GM12878 (cell line): Measurements from ENCODE around the gene GRIK3. TPM values are rescaled to one million over a fixed set of nuclear protein-coding genes. Genes with fewer than 3 reads are reported as not detected.

Experiments used
- ATAC-seq: fragments of 200-7000 bp; cut with Tn5 transposase; 3 replicates; pipeline ENCODE4 v1.9.1; 2020; ENCODE audit warnings: mild to moderate bottlenecking, moderate library complexity
- BruUV-seq: library from RNA; stranded (reverse); fragments of 400-500 nt; replicated peaks from 2 replicates; lab custom pipeline; 2021; lab: Mats Ljungman, UMichigan
- CTCF ChIA-PET: fragments of 300-600 bp; sonication (Branson Sonifier 250); formaldehyde crosslinking; extraction: SDS; loops from one replicate; lab custom pipeline; 2021; ENCODE audit warnings: inconsistent platforms; lab: Yijun Ruan, JAX
- POLR2A ChIA-PET: fragments of 350-600 bp; formaldehyde crosslinking; extraction: SDS; loops from one replicate; lab custom pipeline; 2021; ENCODE audit warnings: inconsistent platforms; lab: Charles Lee
- RAD21 ChIA-PET: fragments of 300-600 bp; sonication (Branson Sonifier 250); formaldehyde crosslinking; loops from one replicate; lab custom pipeline; 2023; ENCODE audit warnings: antibody characterized with exemption; ENCODE audit not compliant: unreplicated experiment; lab: Charles Lee
- SMC1A ChIA-PET: fragments of 300-600 bp; sonication (Branson Sonifier 250); formaldehyde crosslinking; loops from one replicate; lab custom pipeline; 2023; ENCODE audit not compliant: unreplicated experiment, uncharacterized antibody; lab: Charles Lee
- DNase-seq: peaks from one replicate; pipeline ENCODE4 v3.0.0-alpha.2; 2011; ENCODE audit warnings: low read depth, low spot score
- FAIRE-seq: peaks from 3 replicates; lab custom pipeline; 2011; peaks lifted over from hg19 to GRCh38; lab: Jason Lieb, UNC
- H2AFZ ChIP-seq: 2 replicates; pipeline ENCODE4 v1.6.0; 2011; ENCODE audit warnings: low read depth, low read length, control low read depth; ENCODE audit not compliant: control insufficient read depth
- H3K27ac ChIP-seq: 2 replicates; pipeline ENCODE4 v1.5.1; 2011; ENCODE audit warnings: control low read depth; ENCODE audit not compliant: control insufficient read depth, insufficient read depth
- H3K27me3 ChIP-seq, 2 experiments: replicated peaks in 1 of 2; 2 replicates each; pipeline versions ENCODE4 v1.6.0 to v1.6.1; 2011; ENCODE audit warnings: low read length in 1 of 2; ENCODE audit not compliant: control insufficient read depth in 2 of 2, insufficient read depth in 2 of 2
- H3K36me3 ChIP-seq, 2 experiments: 2 replicates each; pipeline ENCODE4 v1.5.1; 2011; ENCODE audit warnings: low read length in 1 of 2; ENCODE audit not compliant: control insufficient read depth in 2 of 2, insufficient read depth in 2 of 2
- H3K4me1 ChIP-seq: 2 replicates; pipeline ENCODE4 v1.6.1; 2011; ENCODE audit warnings: mild to moderate bottlenecking, low read length, moderate library complexity, mixed read lengths; ENCODE audit not compliant: control insufficient read depth, insufficient read depth
- H3K4me2 ChIP-seq: 2 replicates; pipeline ENCODE4 v1.6.0; 2011; ENCODE audit warnings: control low read depth; ENCODE audit not compliant: control insufficient read depth, insufficient read depth
- H3K4me3 ChIP-seq: fragments of 200-600 bp; sonication (generic); 2 replicates; pipeline ENCODE4 v1.5.1; 2016
- H3K79me2 ChIP-seq: 2 replicates; pipeline ENCODE4 v1.6.0; 2011; ENCODE audit warnings: low read length; ENCODE audit not compliant: control insufficient read depth, insufficient read depth
- H3K9ac ChIP-seq: 2 replicates; pipeline ENCODE4 v1.8.0; 2011; ENCODE audit warnings: low read length, control low read depth, mixed read lengths; ENCODE audit not compliant: control insufficient read depth, insufficient read depth
- H3K9me3 ChIP-seq: replicated peaks from 3 replicates; pipeline ENCODE4 v1.5.1; 2011; ENCODE audit warnings: mild to moderate bottlenecking, low read length; ENCODE audit not compliant: control insufficient read depth, insufficient read depth
- H4K20me1 ChIP-seq: 2 replicates; pipeline ENCODE4 v1.6.0; 2011; ENCODE audit not compliant: control insufficient read depth, insufficient read depth
- FOXM1 ChIP-seq: IDR thresholded peaks from 2 replicates; pipeline ENCODE4 v1.6.1; 2012; ENCODE audit warnings: low read depth, mild to moderate bottlenecking, inconsistent platforms, low read length, moderate library complexity
- IKZF2 ChIP-seq, 2 experiments: fragments of 450-650 bp; IDR thresholded peaks; 2 replicates each; pipeline ENCODE4 v1.6.1; 2017; ENCODE audit warnings: mild to moderate bottlenecking in 2 of 2, moderate library complexity in 2 of 2
- IRF4 ChIP-seq: IDR thresholded peaks from 2 replicates; pipeline ENCODE4 v1.6.1; 2011; ENCODE audit warnings: low read depth, low read length
- KDM1A ChIP-seq: fragments of 200-600 bp; sonication (generic); IDR thresholded peaks from 2 replicates; pipeline ENCODE4 v1.6.1; 2016; ENCODE audit warnings: borderline replicate concordance
- KLF5 ChIP-seq: fragments of 450-650 bp; IDR thresholded peaks from 2 replicates; pipeline ENCODE4 v1.6.1; 2014; ENCODE audit warnings: mild to moderate bottlenecking; ENCODE audit not compliant: partially characterized antibody
- MYB ChIP-seq: fragments of 150-350 bp; IDR thresholded peaks from 2 replicates; pipeline ENCODE4 v1.6.1; 2014; ENCODE audit warnings: mild to moderate bottlenecking, low read depth, low read length, borderline replicate concordance
- MYC ChIP-seq: IDR thresholded peaks from 2 replicates; pipeline ENCODE4 v1.6.1; 2011; ENCODE audit warnings: mild to moderate bottlenecking, low read length, moderate library complexity, inconsistent platforms; ENCODE audit not compliant: insufficient read depth, insufficient replicate concordance, insufficient read length, severe bottlenecking
- NBN ChIP-seq: fragments of 450-650 bp; IDR thresholded peaks from 2 replicates; pipeline ENCODE4 v1.6.1; 2016
- NR2C2 ChIP-seq: IDR thresholded peaks from 2 replicates; pipeline ENCODE4 v1.6.1; 2011; ENCODE audit warnings: borderline replicate concordance, low read depth; ENCODE audit not compliant: control insufficient read depth, insufficient read length
- NR2F1 ChIP-seq: fragments of 450-650 bp; conservative IDR thresholded peaks from 2 replicates; pipeline ENCODE4 v1.6.1; 2017; ENCODE audit warnings: mild to moderate bottlenecking
- POLR2AphosphoS2 ChIP-seq: IDR thresholded peaks from 2 replicates; pipeline ENCODE4 v1.6.1; 2011; ENCODE audit warnings: low read depth, mild to moderate bottlenecking, low read length, improper control_type of control experiment, moderate library complexity
- ZNF207 ChIP-seq: fragments of 450-650 bp; IDR thresholded peaks from 2 replicates; pipeline ENCODE4 v1.6.1; 2014; ENCODE audit warnings: antibody characterized with exemption, mild to moderate bottlenecking, borderline replicate concordance
- WGBS: methylation state at CpG from one replicate; pipeline ENCODE4 v1.1.6; 2016; ENCODE audit warnings: low lambda C conversion rate; ENCODE audit not compliant: insufficient replicate concordance, insufficient coverage; ENCODE audit errors: missing lambda C conversion rate; 5-methylcytosine and 5-hydroxymethylcytosine counted together
- in situ Hi-C: fragments of 300-500 bp; cut with MboI; formaldehyde crosslinking; loops from 9 replicates; pipeline ENCODE4 v1.14.3; 2018; ENCODE audit warnings: mixed read lengths
- intact Hi-C: fragments of 100-400 bp; cut with micrococcal nuclease; formaldehyde crosslinking; loops from one replicate; pipeline ENCODE4 v1.14.2; 2022; ENCODE audit not compliant: unreplicated experiment
- polyA plus RNA-seq, 11 experiments: library from polyadenylated mRNA; depleted of rRNA in 4 of 11; unstranded in 6 of 11; stranded (reverse) in 5 of 11; fragments of >200 nt; fragmentation: Nextera tagmentation in 4 of 11; fragmentation: Illumina TruSeq in 1 of 11; extraction: Ambion mirVana in 4 of 11; extraction: Trizol in 1 of 11; gene quantifications; 1 replicate in 1 of 11; 2 replicates in 10 of 11; pipeline versions ENCODE4 v1.2.1 to v1.2.3, GENCODE V29; 2011 to 2016; ENCODE audit warnings: inconsistent platforms in 2 of 11, missing spikeins in 2 of 11, low read depth in 1 of 11
- total RNA-seq, 4 experiments: library from RNA; depleted of rRNA in 3 of 4; stranded (reverse); fragments of >200 nt in 3 of 4; fragmentation: Illumina TruSeq in 1 of 4; extraction: Trizol in 1 of 4; gene quantifications; 2 replicates each; pipeline versions ENCODE4 v1.2.1 to v1.2.3, GENCODE V29; 2013 to 2021
- TF ChIP-seq, protein P1 (sequence below): IDR thresholded peaks from 2 replicates; pipeline ENCODE4 v1.6.1; 2012; ENCODE audit warnings: low read depth, low read length, improper control_type of control experiment
- TF ChIP-seq, protein P2 (sequence below): IDR thresholded peaks from 2 replicates; pipeline ENCODE4 v1.6.1; 2011; ENCODE audit warnings: low read depth, mild to moderate bottlenecking, low read length, moderate library complexity, borderline replicate concordance; ENCODE audit errors: extremely low read depth
- TF ChIP-seq, protein P3 (sequence below): fragments of 450-650 bp; IDR thresholded peaks from 2 replicates; pipeline ENCODE4 v1.6.1; 2017; ENCODE audit warnings: mild to moderate bottlenecking, moderate library complexity

Gene GRIK3
- total and polyA plus RNA-seq, 10 of the 15 experiments (the other 5 are each of a cell fraction or from before 2014, with no cell fraction given) = not detected

DNA sequence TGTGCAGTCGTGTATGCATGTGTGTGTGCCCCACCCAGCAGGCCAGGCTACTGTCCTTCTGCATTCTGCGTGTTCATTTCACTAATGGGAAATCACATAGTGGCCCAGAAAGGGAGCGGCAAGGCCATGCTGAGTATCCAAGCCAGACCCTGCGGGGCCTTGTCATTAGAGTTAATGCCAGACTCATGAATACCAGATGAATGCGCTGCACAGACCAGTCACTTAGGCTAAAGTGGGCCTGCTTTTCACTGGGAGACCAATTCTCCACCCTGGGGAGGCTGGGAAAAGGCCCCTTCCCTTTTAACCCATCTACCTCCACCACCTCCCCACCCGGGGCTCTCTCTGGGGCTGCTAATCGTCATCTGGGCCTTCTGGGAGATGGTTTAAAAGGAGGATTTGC lies 17.0 kb upstream of the GRIK3 start:
- ChIA-PET CTCF (no interaction called here), SMC1A (no interaction called here), POLR2A (no interaction called here), RAD21 (no interaction called here)
- H3K4me1 ChIP-seq = no peaks in the 10 kb centered on the region
- in situ Hi-C loops (no loop called here), intact Hi-C loops (no loop called here)
- H3K4me2 ChIP-seq = no peak overlapping the region
- TF ChIP-seq POLR2AphosphoS2 (no peak), NBN (no peak)
- H3K9ac ChIP-seq = no peak overlapping the region
- FAIRE-seq (no peak), DNase-seq (no peak), ATAC-seq (no peak)
- no TSS peak for BruUV-seq
- 17% methylated on average over 7 of the region's 7 CpGs for WGBS
- H3K4me3 ChIP-seq = no peak overlapping the region
- H4K20me1 ChIP-seq = no peaks in the 10 kb centered on the region
- no peak overlapping the region for H3K27ac ChIP-seq
- no peaks in the 10 kb centered on the region for H3K36me3 ChIP-seq
- H3K9me3 ChIP-seq = no peaks in the 10 kb centered on the region
- no peaks in the 10 kb centered on the region for H3K79me2 ChIP-seq
- H2AFZ ChIP-seq = no peak overlapping the region
- H3K27me3 ChIP-seq = peaks cover 0 to 2% of the 10 kb centered on the region in 2 experiments; a peak in 2 of 4 replicates

DNA sequence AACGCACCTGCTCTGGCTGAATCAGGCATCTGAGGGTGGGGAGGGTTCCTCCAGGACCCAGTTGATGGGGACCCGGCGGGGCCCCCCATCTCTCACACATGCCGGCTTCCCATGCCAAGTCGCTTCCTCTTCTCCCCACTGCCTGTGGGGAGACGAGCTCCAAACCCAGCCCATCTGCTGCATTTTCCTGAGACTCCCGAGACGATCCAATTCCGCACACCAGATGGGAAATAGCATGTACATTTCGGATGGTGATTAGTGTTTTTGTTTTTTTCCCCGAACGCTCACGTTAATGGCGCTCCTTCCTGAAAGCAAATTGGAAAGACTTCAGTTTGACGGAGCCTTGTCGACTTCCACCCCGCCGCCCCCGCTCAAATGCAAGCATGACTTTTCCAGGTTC lies 13.2 kb upstream of the GRIK3 start:
- Histone ChIP-seq H3K9ac (no peak overlapping the region), H2AFZ (no peak overlapping the region), H3K9me3 (no peaks in the 10 kb centered on the region), H3K27me3 (peaks cover 0 to 2% of the 10 kb centered on the region in 2 experiments; a peak in 2 of 4 replicates), H3K36me3 (no peaks in the 10 kb centered on the region), H3K27ac (no peak overlapping the region), H3K4me2 (no peak overlapping the region), H3K4me1 (no peaks in the 10 kb centered on the region), H3K4me3 (no peak overlapping the region), H4K20me1 (no peaks in the 10 kb centered on the region), H3K79me2 (no peaks in the 10 kb centered on the region)
- TF ChIP-seq, protein P1, sequence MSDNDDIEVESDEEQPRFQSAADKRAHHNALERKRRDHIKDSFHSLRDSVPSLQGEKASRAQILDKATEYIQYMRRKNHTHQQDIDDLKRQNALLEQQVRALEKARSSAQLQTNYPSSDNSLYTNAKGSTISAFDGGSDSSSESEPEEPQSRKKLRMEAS = no peak
- no peak for TF ChIP-seq IRF4
- TF ChIP-seq NR2C2 = no peak
- TF ChIP-seq ZNF207 = no peak
- TF ChIP-seq, protein P2, sequence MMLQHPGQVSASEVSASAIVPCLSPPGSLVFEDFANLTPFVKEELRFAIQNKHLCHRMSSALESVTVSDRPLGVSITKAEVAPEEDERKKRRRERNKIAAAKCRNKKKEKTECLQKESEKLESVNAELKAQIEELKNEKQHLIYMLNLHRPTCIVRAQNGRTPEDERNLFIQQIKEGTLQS = no peak
- no peak for TF ChIP-seq MYB
- TF ChIP-seq NR2F1 = no peak
- no peak for TF ChIP-seq FOXM1
- no peak for TF ChIP-seq KDM1A
- TF ChIP-seq MYC = no peak
- TF ChIP-seq, protein P3, sequence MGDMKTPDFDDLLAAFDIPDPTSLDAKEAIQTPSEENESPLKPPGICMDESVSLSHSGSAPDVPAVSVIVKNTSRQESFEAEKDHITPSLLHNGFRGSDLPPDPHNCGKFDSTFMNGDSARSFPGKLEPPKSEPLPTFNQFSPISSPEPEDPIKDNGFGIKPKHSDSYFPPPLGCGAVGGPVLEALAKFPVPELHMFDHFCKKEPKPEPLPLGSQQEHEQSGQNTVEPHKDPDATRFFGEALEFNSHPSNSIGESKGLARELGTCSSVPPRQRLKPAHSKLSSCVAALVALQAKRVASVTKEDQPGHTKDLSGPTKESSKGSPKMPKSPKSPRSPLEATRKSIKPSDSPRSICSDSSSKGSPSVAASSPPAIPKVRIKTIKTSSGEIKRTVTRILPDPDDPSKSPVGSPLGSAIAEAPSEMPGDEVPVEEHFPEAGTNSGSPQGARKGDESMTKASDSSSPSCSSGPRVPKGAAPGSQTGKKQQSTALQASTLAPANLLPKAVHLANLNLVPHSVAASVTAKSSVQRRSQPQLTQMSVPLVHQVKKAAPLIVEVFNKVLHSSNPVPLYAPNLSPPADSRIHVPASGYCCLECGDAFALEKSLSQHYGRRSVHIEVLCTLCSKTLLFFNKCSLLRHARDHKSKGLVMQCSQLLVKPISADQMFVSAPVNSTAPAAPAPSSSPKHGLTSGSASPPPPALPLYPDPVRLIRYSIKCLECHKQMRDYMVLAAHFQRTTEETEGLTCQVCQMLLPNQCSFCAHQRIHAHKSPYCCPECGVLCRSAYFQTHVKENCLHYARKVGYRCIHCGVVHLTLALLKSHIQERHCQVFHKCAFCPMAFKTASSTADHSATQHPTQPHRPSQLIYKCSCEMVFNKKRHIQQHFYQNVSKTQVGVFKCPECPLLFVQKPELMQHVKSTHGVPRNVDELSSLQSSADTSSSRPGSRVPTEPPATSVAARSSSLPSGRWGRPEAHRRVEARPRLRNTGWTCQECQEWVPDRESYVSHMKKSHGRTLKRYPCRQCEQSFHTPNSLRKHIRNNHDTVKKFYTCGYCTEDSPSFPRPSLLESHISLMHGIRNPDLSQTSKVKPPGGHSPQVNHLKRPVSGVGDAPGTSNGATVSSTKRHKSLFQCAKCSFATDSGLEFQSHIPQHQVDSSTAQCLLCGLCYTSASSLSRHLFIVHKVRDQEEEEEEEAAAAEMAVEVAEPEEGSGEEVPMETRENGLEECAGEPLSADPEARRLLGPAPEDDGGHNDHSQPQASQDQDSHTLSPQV = no peak
- TF ChIP-seq KLF5 = no peak
- TF ChIP-seq IKZF2 (IDR thresholded peaks at IDR 0.05) = no peak
- in situ Hi-C loops (no loop called here), intact Hi-C loops (no loop called here)
- FAIRE-seq (no peak), ATAC-seq (no peak), DNase-seq (no peak)
- WGBS = 49% methylated on average over 19 of the region's 19 CpGs
- POLR2A ChIA-PET = no interaction called here
- CTCF ChIA-PET = no interaction called here
- RAD21 ChIA-PET = no interaction called here
- BruUV-seq = no TSS peak
- SMC1A ChIA-PET = no interaction called here
